GM12878 (cell line): ENCODE measurements around the gene HNRNPA2B1. TPM values are rescaled to one million over a fixed set of nuclear protein-coding genes. Genes with fewer than 3 reads are reported as not detected.

ENCODE experiments used
- BCL3 ChIP-seq: IDR thresholded peaks from 2 replicates; pipeline ENCODE4 v1.6.1; 2011; ENCODE audit warnings: borderline replicate concordance, low read depth, mild to moderate bottlenecking, moderate library complexity, low read length; ENCODE audit not compliant: insufficient read depth, poor library complexity, severe bottlenecking
- CBFB ChIP-seq: IDR thresholded peaks from 2 replicates; pipeline ENCODE4 v1.6.1; 2016; ENCODE audit warnings: antibody characterized with exemption, low read depth
- CHD4 ChIP-seq: fragments of 200-600 bp; sonication (generic); IDR thresholded peaks from 2 replicates; pipeline ENCODE4 v1.6.1; 2016; ENCODE audit warnings: mild to moderate bottlenecking
- CREM ChIP-seq: IDR thresholded peaks from 2 replicates; pipeline ENCODE4 v1.6.1; 2014; ENCODE audit warnings: antibody characterized with exemption, low read depth
- EZH2 ChIP-seq: IDR thresholded peaks from 2 replicates; pipeline ENCODE4 v1.6.1; 2012; ENCODE audit warnings: low read depth, mild to moderate bottlenecking, control low read depth, inconsistent platforms, low read length, borderline replicate concordance; ENCODE audit not compliant: control insufficient read depth
- FOXM1 ChIP-seq: IDR thresholded peaks from 2 replicates; pipeline ENCODE4 v1.6.1; 2012; ENCODE audit warnings: low read depth, mild to moderate bottlenecking, inconsistent platforms, low read length, moderate library complexity
- GABPA ChIP-seq: IDR thresholded peaks from 2 replicates; pipeline ENCODE4 v1.6.1; 2014; ENCODE audit warnings: antibody characterized with exemption, low read depth, mild to moderate bottlenecking, inconsistent platforms
- HDAC6 ChIP-seq: fragments of 200-600 bp; sonication (generic); IDR thresholded peaks from one replicate; pipeline ENCODE4 v1.8.0; 2017; ENCODE audit warnings: antibody characterized with exemption; ENCODE audit not compliant: unreplicated experiment
- IKZF1 ChIP-seq: fragments of 450-650 bp; conservative IDR thresholded peaks from 2 replicates; pipeline ENCODE4 v1.6.1; 2017; ENCODE audit warnings: antibody characterized with exemption, mild to moderate bottlenecking
- IRF4 ChIP-seq: IDR thresholded peaks from 2 replicates; pipeline ENCODE4 v1.6.1; 2011; ENCODE audit warnings: low read depth, low read length
- JUND ChIP-seq: IDR thresholded peaks from 2 replicates; pipeline ENCODE4 v1.6.1; 2012; ENCODE audit warnings: low read depth, mild to moderate bottlenecking, low read length, improper control_type of control experiment, moderate library complexity
- NFIC ChIP-seq: IDR thresholded peaks from 2 replicates; pipeline ENCODE4 v1.6.1; 2012; ENCODE audit warnings: low read depth, mild to moderate bottlenecking, inconsistent platforms, low read length, moderate library complexity
- RBBP5 ChIP-seq: fragments of 200-600 bp; sonication (generic); conservative IDR thresholded peaks from 2 replicates; pipeline ENCODE4 v1.6.1; 2016
- SMAD1 ChIP-seq: fragments of 450-650 bp; IDR thresholded peaks from 2 replicates; pipeline ENCODE4 v1.6.1; 2018; ENCODE audit warnings: mild to moderate bottlenecking, low read depth; ENCODE audit not compliant: partially characterized antibody
- SMC3 ChIP-seq: IDR thresholded peaks from 2 replicates; pipeline ENCODE4 v1.6.1; 2011; ENCODE audit warnings: low read length, improper control_type of control experiment, borderline replicate concordance
- STAT1 ChIP-seq: fragments of 450-650 bp; conservative IDR thresholded peaks from 2 replicates; pipeline ENCODE4 v1.6.1; 2014; ENCODE audit warnings: antibody characterized with exemption, mild to moderate bottlenecking
- TBL1XR1 ChIP-seq: IDR thresholded peaks from 2 replicates; pipeline ENCODE4 v1.6.1; 2012; ENCODE audit warnings: low read depth, low read length, improper control_type of control experiment
- ZBTB11 ChIP-seq: fragments of 450-650 bp; formaldehyde crosslinking; IDR thresholded peaks from 2 replicates; pipeline ENCODE4 v1.5.0; 2022; ENCODE audit warnings: mild to moderate bottlenecking, missing genetic modification characterization
- ZBTB40 ChIP-seq: fragments of 450-650 bp; IDR thresholded peaks from 2 replicates; pipeline ENCODE4 v1.6.1; 2016; ENCODE audit warnings: mild to moderate bottlenecking, moderate library complexity, borderline replicate concordance
- ZNF274 ChIP-seq: IDR thresholded peaks from one replicate; pipeline ENCODE4 v1.8.0; 2011; ENCODE audit not compliant: insufficient read length, insufficient read depth
- polyA plus RNA-seq, 11 experiments: library from polyadenylated mRNA; depleted of rRNA in 4 of 11; unstranded in 6 of 11; stranded (reverse) in 5 of 11; fragments of >200 nt; fragmentation: Nextera tagmentation in 4 of 11; fragmentation: Illumina TruSeq in 1 of 11; extraction: Ambion mirVana in 4 of 11; extraction: Trizol in 1 of 11; gene quantifications; 1 replicate in 1 of 11; 2 replicates in 10 of 11; pipeline versions ENCODE4 v1.2.1 to v1.2.3, GENCODE V29; 2011 to 2016; ENCODE audit warnings: inconsistent platforms in 2 of 11, missing spikeins in 2 of 11, low read depth in 1 of 11
- total RNA-seq, 4 experiments: library from RNA; depleted of rRNA in 3 of 4; stranded (reverse); fragments of >200 nt in 3 of 4; fragmentation: Illumina TruSeq in 1 of 4; extraction: Trizol in 1 of 4; gene quantifications; 2 replicates each; pipeline versions ENCODE4 v1.2.1 to v1.2.3, GENCODE V29; 2013 to 2021

The HNRNPA2B1 gene
- total and polyA plus RNA-seq, 10 of the 15 experiments (the other 5 are each of a cell fraction or from before 2014, with no cell fraction given), result 295 to 1,396 (median 932) TPM

- no peak for TF ChIP-seq STAT1
- TF ChIP-seq FOXM1, result no peak
- no peak for TF ChIP-seq GABPA
- TF ChIP-seq BCL3, result peak; percentile 32
- TF ChIP-seq CREM, result no peak
- TF ChIP-seq IRF4, result no peak
- TF ChIP-seq SMC3, result no peak
- TF ChIP-seq TBL1XR1, result no peak
- TF ChIP-seq IKZF1, result no peak
- no peak for TF ChIP-seq CHD4
- TF ChIP-seq EZH2, result no peak
- no peak for TF ChIP-seq RBBP5
- TF ChIP-seq HDAC6, result no peak
- TF ChIP-seq SMAD1, result no peak
- TF ChIP-seq ZNF274, result no peak
- TF ChIP-seq ZBTB40, result no peak
- no peak for TF ChIP-seq ZBTB11 (CRISPR knock-in tag)
- TF ChIP-seq CBFB, result no peak
- TF ChIP-seq JUND, result no peak
- no peak for TF ChIP-seq NFIC
These were observed 1.8 kb upstream of the HNRNPA2B1 start (continued) for GRCh38 chr7:26202019-26202990.
